ENCODE results near the gene LHFPL3.

Gene LHFPL3

DNA sequence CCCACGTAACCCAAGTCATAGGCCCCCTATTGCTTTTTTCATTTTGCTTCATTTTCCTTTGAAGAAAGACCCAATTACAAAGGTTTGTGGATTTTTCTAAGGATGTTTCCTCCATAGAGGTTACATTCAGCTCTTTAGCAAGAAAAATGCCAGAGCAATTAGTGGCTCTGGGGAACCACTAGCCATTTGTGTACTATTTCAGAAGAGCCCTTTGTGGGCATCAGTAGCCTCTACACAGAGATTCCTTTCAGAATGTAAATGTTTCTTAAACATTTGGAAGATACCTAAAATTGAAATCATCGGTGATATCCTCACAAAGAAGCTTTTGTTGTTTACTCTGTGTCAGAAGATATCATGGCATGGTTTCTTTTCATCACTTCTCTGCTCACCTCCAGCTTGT lies 394.6 kb downstream of the LHFPL3 start:
- no peak for DNase-seq

DNA sequence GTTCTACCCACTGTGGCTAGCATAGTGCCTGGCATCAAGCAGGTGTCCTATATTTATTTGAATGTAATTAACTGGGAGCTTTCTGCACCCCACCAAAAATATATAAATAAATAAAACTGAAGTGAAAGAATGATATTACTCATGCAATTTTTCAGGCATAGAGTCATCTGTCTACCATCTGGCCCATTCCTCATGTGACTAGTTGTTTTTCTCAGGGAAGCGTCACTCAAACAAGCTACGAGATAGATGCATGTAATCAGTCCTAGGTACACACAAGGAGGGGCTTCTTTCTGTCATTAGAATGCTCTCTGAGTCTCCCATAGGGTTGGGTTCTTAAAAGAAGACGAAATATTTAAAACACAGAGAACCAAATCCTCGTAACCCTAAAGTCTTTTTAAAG lies 430.1 kb downstream of the LHFPL3 start:
- DNase-seq, result no peak

GRCh38 chr7:104761892-104762291 lies 433.5 kb downstream of the LHFPL3 start:
- no peak for DNase-seq

- no peak for DNase-seq
These were observed 438.7 kb downstream of the LHFPL3 start for GRCh38 chr7:104767113-104767512.

DNA sequence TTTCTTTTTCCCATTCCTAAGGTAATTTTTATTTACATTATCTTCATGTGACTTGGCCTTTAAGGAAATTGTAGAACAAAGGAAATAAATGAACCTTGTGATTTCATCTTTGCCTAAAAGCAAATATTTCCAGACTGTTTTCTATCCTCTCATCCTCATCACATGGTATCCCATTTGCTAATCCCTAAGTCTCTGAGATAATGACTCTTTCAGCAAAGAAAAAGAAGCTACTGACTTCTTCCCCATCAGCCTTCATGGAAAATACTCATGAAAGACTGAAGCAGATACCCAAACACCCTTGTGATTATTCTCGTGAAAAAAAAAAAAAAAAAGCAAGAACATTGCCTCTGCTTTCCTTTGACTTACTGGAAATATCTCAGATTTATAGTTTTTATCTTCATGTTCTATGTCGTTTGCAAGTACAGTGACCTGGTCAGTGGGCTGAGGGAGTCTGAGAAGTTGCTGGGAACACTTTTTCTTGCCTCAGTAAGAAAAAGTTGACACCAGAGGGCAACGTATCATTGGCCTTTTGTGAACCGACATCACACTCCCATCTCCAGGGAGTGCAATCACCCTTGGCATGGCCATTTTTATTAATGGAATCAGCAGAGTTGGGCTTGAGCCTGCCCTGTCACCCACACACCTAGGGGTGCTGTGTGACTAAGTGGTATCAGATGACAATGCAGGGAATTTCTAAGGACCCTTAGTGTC lies 439.6 kb downstream of the LHFPL3 start:
- no peak for DNase-seq

DNA sequence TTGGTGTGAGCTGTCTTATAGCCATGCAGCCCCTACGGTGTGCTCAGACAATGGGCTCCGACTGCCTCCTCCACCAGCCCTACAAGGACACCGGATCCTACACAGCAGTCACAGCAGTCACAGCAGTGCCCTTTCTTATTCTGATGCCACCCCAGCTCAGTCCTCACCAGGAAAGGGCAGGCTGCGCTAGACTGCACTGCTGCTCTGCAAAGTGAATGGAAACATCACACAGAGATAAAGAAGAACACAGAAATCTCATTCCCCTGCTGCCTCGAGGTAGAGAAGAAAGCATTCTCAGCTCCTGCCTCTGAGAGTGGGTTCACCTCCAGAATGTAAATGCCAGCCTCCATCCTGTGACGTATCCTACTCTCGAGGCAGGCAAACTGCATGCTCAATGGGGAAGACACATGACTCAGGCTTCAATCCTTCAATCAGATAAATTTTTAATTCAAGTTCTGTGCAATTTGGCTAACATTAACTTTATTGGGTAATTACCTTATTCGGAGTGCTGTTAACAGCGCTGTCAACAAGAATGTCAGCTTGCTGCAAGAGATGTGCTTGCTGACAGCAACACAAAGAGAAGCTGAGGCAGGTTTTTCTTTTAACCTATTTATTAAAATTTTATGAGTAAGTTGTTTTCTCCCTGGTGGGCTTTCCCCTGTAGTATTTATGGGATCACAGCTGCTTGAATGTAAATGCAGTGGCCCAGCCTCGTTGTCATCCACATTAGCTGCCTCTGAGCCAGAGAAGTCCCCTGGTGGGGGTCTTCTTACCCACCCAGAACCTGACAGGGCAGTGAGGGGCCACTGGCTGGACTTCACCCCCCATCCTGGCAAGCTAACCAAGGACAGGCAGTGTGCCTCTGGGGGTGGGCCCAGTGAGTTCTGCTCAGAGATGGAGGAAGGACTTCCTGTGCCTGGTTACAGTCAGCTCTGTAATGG lies 444.3 kb downstream of the LHFPL3 start:
- DNase-seq, result no peak

DNA sequence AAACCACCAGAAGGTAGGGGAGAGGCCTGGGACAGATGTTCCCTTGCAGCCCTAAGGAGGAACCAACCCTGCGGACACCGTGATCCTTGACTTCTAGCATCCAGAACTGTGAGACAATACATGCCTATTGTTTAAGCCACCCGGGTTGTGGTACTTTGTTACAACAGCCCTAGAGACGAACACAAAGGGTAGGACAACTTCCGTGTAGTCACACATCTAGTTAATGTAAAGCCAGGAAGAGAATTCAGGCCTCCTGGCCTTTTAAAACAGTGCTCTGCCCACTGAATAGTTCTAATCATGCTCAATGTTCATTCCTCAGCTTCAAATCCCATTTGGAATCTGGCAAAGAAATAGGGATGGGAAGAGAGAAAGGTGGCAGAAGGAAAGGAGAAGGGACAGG lies 445.4 kb downstream of the LHFPL3 start:
- DNase-seq, result no peak

GRCh38 chr7:104775531-104775930 lies 447.1 kb downstream of the LHFPL3 start:
- DNase-seq, result no peak

- DNase-seq, result no peak
These were observed 448.9 kb downstream of the LHFPL3 start for GRCh38 chr7:104777301-104777800.

GRCh38 chr7:104779888-104780287 lies 451.5 kb downstream of the LHFPL3 start:
- DNase-seq, result no peak

DNA sequence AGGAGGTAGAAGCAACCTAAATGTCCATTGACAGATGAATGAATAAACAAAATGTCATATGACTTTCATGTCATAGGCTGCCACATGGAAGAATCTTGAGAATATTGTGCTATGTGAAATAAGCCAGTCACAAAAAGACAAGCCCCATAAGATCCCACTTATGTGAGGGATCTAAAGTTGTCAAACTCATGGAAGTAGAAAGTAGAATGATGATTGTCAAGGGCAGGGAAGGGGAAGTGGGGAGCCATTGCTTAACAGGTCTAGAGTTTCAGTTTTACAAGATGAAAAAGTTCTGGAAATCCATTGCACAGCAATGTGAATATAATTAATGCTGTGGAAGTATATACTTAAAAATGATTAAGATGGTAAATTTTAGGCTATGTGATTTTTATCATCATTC lies 456.3 kb downstream of the LHFPL3 start:
- no peak for DNase-seq

GRCh38 chr7:104789780-104790179 lies 461.4 kb downstream of the LHFPL3 start:
- DNase-seq, result no peak

DNA sequence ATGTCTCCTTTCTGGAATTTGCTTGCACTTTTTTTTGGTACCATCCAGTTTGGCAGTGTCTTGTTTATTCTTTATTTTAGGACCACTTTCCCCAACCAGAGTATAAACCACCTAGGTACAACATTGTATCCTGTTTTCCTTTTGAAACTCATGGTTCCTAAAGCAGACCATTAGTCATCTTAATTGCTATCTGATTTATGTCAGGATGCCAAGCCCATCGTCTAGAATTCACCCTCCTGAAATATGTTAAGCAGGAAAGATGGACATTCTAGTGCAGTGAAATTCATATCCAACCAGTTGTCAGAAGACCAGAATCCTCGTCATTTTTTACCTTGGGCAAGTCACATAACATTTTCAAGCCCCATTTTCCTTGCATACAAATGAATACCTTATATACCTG lies 462.0 kb downstream of the LHFPL3 start:
- DNase-seq, result no peak

DNA sequence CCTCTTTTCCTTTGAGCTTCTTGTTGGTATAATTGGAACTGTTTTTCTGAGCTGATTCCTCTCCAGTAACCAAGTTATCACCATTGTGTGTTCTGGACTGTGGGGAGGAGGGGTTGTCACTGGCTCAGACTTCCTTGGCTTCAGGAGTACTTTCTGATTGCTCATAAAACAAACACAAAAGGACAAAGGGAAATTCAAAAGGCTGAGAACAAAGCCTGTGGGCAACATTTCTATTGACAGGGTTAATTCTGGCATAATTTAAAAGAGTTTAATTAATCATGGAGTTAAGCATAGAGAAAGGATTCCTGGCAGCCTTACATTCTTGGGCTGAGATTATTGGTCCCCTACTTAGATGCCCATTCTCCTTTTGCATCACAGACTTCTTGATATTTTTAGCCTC lies 462.7 kb downstream of the LHFPL3 start:
- no peak for DNase-seq

DNA sequence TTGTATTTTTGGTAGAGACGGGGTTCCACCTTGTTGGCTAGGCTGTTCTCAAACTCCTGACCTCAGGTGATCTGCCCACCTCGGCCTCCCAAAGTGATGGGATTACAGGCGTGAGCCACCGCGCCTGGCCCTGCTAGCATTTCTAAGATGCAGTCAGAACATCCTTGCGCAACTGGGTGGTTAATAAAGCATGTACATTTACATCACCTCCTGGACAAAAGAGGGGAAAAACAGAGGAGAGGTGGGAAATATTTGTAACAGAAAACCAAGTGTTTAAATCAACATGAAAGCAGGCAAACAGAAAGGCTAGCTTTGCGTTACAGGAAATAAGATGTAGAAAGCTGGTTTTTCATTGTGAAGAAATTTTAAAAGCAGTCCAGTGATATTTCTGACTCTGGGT lies 464.7 kb downstream of the LHFPL3 start:
- DNase-seq, result no peak

DNA sequence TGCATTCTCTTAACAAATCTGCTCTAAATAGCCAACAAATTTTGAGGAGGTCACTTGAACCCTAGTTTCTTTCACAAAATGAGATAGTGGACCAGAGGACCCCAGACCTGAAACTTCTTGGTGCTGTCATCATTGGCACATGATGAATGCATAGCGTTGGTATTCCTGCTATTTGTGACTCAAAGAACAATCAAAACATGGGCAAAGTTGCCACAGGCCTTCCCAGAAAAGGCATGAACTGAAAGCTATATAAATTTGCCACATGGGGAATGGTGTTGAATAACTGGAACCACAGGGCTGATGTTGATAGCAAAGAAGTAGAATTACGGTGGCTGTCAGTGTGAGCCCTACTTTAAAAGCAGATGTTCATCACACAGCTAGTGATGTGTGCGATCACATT lies 465.8 kb downstream of the LHFPL3 start:
- no peak for DNase-seq

DNA sequence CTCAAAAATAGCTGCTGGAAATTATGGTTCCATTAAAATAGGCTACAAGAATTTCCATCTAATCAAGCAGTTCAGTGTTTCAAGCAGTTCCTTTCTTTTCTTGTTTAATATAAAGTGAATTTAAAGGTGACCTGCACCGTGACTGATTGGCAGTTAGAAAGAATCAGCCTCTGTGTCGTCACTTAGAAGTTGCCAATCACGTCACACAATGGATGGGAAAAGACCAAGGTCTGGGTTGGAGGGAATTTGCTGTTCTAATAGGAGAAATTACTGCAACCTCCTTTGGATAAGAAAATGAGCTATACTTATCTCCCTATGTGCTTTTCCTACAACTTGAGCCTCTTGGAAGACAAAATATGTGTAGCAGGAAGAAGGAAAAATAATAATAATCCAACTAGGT lies 466.2 kb downstream of the LHFPL3 start:
- no peak for DNase-seq

DNA sequence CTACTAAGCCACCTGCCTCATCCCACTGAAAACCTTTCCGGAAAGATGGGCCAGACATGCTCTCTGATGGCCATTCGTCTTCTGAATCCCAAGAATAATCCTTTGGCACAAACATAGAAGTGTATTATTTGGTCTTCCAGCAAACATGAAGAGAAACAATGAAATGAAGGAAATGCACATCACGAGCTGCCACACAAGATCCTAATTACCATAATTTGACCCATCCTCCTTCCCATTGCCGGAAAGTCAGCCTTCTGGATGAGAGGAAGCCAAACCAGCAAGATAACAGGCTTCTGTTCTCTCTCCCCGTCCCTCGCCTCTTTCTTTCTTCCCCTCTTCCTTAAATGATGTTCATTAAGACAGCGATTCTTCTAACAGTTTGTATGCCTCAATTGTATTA lies 466.7 kb downstream of the LHFPL3 start:
- no peak for DNase-seq

- no peak for DNase-seq
These were observed 467.4 kb downstream of the LHFPL3 start for GRCh38 chr7:104795616-104796398.

DNA sequence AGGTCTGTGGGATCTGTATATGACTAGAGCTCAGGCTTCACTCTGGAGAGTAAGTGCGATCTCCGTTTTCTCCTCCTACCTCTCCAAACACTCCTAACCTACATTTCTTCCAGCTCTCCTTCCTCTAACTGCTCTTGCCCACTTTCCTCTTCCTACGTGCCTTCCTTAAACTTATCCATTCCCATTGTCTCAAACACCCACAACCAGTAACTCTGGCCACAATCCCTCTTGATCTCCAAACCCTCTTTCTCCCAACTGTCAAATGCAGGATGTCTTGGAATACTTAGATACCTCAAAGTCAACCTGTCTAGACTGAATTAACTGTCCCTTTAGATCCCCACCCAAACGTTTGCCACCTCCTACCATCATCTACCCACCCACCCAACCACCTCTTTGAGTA lies 471.9 kb downstream of the LHFPL3 start:
- no peak for DNase-seq

- DNase-seq, result no peak
These were observed 472.6 kb downstream of the LHFPL3 start for GRCh38 chr7:104801022-104801421.

GRCh38 chr7:104803931-104804330 lies 475.5 kb downstream of the LHFPL3 start:
- DNase-seq, result no peak

GRCh38 chr7:104804696-104805095 lies 476.3 kb downstream of the LHFPL3 start:
- no peak for DNase-seq
